Measurements from ENCODE around the gene PRTFDC1. TPM values are rescaled to one million over a fixed set of nuclear protein-coding genes. Genes with fewer than 3 reads are reported as not detected.

Gene PRTFDC1
- total RNA-seq, 1 experiment from 2014 or later, result 83.2 TPM

DNA sequence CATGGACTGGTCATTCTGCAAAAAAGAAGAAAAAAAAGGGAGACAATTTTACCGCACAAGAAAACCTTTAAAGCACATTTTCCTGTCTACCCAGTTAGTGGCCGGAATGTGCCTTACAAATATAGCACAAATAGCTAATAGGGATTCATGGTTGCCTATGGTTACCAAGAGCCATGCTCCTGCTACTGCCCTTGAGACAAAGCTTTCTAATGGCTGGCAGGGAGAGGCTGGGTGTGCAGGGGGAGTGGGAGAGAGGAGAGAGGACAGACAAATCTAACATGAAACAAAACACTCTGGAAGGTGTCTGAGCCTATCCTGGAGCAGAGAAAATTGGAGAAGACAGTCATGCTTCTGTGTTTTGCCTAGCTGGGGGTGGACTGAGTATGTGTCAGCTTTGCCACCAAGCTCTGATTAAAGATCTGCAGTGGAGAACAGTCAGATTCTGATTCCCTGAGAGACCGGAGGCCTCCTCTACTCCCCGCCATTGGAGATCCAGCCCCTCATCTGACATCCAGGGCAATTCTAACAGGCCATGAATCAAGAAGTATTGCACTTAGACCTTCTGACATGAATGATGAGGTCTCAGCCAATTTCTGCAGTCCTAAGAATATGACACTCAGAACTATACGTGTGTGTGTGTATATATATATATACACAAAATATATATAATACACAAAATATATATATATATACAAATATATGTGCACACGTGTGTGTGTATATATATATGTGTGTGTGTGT is 80.2 kb downstream of the PRTFDC1 start:
- no peaks in the 10 kb centered on the region for H3K4me1 ChIP-seq
- ChIA-PET CTCF (interaction anchor here (1.1 kb wide), 1 partner anchor 209 kb away, joined by 3 read pairs; no protein-coding TSS in a partner anchor), POLR2A (interaction anchor here (0.9 kb wide), 1 partner anchor 254 kb away, joined by 3 read pairs; no protein-coding TSS in a partner anchor)
- Mint-ChIP-seq H3K4me1 (ENCODE audit: low read depth, unreplicated experiment) (peaks cover 4% of the 10 kb centered on the region), H3K4me3 (ENCODE audit: unreplicated experiment) (no peak overlapping the region), H3K9me3 (ENCODE audit: unreplicated experiment) (peaks cover 10% of the 10 kb centered on the region), H3K27me3 (ENCODE audit: insufficient read depth, unreplicated experiment) (no peaks in the 10 kb centered on the region), H3K27ac (ENCODE audit: unreplicated experiment) (no peak overlapping the region), H3K36me3 (ENCODE audit: insufficient read depth, unreplicated experiment) (no peaks in the 10 kb centered on the region)
- peak in 1 of 2 experiments; percentile 15 for DNase-seq
- H3K27me3 ChIP-seq (replicated peaks; ENCODE audit: control insufficient read depth, insufficient read depth, low read length), result no peaks in the 10 kb centered on the region
- peaks cover 13% of the 10 kb centered on the region; the same call in 1 of the 2 replicates for H3K9me3 ChIP-seq
- intact Hi-C loops (cut with micrococcal nuclease; ENCODE audit: unreplicated experiment), result no loop called here
- no peaks in the 10 kb centered on the region; the same call in 1 of the 2 replicates for H3K36me3 ChIP-seq (ENCODE audit: control insufficient read depth, insufficient read depth, low read length)
- BruUV-seq (replicated peaks), result no TSS peak
- H3K4me3 ChIP-seq (ENCODE audit: low read depth, low read length), result no peak overlapping the region
- TF ChIP-seq, protein P1, sequence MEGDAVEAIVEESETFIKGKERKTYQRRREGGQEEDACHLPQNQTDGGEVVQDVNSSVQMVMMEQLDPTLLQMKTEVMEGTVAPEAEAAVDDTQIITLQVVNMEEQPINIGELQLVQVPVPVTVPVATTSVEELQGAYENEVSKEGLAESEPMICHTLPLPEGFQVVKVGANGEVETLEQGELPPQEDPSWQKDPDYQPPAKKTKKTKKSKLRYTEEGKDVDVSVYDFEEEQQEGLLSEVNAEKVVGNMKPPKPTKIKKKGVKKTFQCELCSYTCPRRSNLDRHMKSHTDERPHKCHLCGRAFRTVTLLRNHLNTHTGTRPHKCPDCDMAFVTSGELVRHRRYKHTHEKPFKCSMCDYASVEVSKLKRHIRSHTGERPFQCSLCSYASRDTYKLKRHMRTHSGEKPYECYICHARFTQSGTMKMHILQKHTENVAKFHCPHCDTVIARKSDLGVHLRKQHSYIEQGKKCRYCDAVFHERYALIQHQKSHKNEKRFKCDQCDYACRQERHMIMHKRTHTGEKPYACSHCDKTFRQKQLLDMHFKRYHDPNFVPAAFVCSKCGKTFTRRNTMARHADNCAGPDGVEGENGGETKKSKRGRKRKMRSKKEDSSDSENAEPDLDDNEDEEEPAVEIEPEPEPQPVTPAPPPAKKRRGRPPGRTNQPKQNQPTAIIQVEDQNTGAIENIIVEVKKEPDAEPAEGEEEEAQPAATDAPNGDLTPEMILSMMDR (IDR thresholded peaks at IDR 0.05; ENCODE audit: insufficient read depth in 1 of 2, low read depth in 1 of 2, low read length in 1 of 2, severe bottlenecking in 1 of 2, unreplicated experiment in 1 of 2), result no peak

- Mint-ChIP-seq H3K4me1 (ENCODE audit: low read depth, unreplicated experiment) (peaks cover 8% of the 10 kb centered on the region), H3K4me3 (ENCODE audit: unreplicated experiment) (no peak overlapping the region), H3K27ac (ENCODE audit: unreplicated experiment) (no peak overlapping the region), H3K27me3 (ENCODE audit: insufficient read depth, unreplicated experiment) (no peaks in the 10 kb centered on the region), H3K36me3 (ENCODE audit: insufficient read depth, unreplicated experiment) (no peaks in the 10 kb centered on the region), H3K9me3 (ENCODE audit: unreplicated experiment) (peaks cover 10% of the 10 kb centered on the region)
- DNase-seq, result no peak
- H3K4me1 ChIP-seq, result no peaks in the 10 kb centered on the region
- ChIA-PET POLR2A (no interaction called here), CTCF (interaction anchor here (1.2 kb wide), 1 partner anchor 228 kb away, joined by 8 read pairs; no protein-coding TSS in a partner anchor)
- TF ChIP-seq, protein P1 (IDR thresholded peaks at IDR 0.05; ENCODE audit: insufficient read depth in 1 of 2, low read depth in 1 of 2, low read length in 1 of 2, severe bottlenecking in 1 of 2, unreplicated experiment in 1 of 2), result no peak
- H3K27me3 ChIP-seq (replicated peaks; ENCODE audit: control insufficient read depth, insufficient read depth, low read length), result no peaks in the 10 kb centered on the region
- intact Hi-C loops (cut with micrococcal nuclease; ENCODE audit: unreplicated experiment), result no loop called here
- peaks cover 13% of the 10 kb centered on the region; the same call in 1 of the 2 replicates for H3K9me3 ChIP-seq
- H3K4me3 ChIP-seq (ENCODE audit: low read depth, low read length), result no peak overlapping the region
- BruUV-seq (replicated peaks), result no TSS peak
- H3K36me3 ChIP-seq (ENCODE audit: control insufficient read depth, insufficient read depth, low read length), result no peaks in the 10 kb centered on the region; the same call in 1 of the 2 replicates
These were observed 81.1 kb downstream of the PRTFDC1 start for GRCh38 chr10:24871011-24871935.

DNA sequence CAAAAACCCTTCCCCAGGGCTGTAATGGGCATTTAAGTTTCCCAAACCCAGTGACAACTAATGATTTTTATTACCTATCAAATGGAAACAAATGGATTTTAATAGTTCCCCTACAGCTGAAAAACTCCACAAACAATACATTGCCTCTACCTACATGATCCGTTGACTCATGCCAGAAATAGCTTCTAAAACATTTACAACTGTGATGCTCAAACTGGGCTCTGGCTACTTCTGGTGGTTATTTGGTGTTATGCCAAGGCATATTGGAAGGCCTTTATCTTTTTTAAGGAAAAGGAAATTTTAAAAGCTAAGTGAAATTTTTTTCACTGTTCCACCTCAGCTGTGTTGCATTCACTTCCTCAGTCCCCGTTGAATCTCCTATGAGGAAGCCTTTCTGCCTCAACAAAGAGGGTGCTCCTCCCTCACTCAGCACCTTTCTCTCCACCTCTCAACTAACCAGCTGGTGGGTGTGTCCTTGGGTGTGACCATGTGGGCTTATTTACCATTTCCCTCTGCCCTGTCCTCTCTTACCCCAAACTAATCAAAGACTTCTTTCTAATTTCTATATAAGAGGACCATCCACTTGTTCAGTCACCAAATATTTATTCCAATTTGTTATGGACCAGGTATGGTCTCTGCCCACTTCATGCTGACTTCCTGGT is 82.9 kb downstream of the PRTFDC1 start:
- ChIA-PET CTCF (no interaction called here), POLR2A (no interaction called here)
- DNase-seq, result no peak
- Mint-ChIP-seq H3K9me3 (ENCODE audit: unreplicated experiment) (no peaks in the 10 kb centered on the region), H3K36me3 (ENCODE audit: insufficient read depth, unreplicated experiment) (no peaks in the 10 kb centered on the region), H3K27ac (ENCODE audit: unreplicated experiment) (no peak overlapping the region), H3K4me3 (ENCODE audit: unreplicated experiment) (no peak overlapping the region), H3K4me1 (ENCODE audit: low read depth, unreplicated experiment) (peaks cover 8% of the 10 kb centered on the region), H3K27me3 (ENCODE audit: insufficient read depth, unreplicated experiment) (no peaks in the 10 kb centered on the region)
- Histone ChIP-seq H3K4me1 (no peaks in the 10 kb centered on the region), H3K36me3 (ENCODE audit: control insufficient read depth, insufficient read depth, low read length) (no peaks in the 10 kb centered on the region; the same call in 1 of the 2 replicates), H3K4me3 (ENCODE audit: low read depth, low read length) (no peak overlapping the region), H3K9me3 (peaks cover 2% of the 10 kb centered on the region; the same call in 1 of the 2 replicates), H3K27me3 (replicated peaks; ENCODE audit: control insufficient read depth, insufficient read depth, low read length) (no peaks in the 10 kb centered on the region)
- TF ChIP-seq, protein P1 (IDR thresholded peaks at IDR 0.05; ENCODE audit: insufficient read depth in 1 of 2, low read depth in 1 of 2, low read length in 1 of 2, severe bottlenecking in 1 of 2, unreplicated experiment in 1 of 2), result no peak
- no TSS peak for BruUV-seq (replicated peaks)
- intact Hi-C loops (cut with micrococcal nuclease; ENCODE audit: unreplicated experiment), result no loop called here

Measured in Caco-2 (cell line).